ENCODE measurements around the gene HPGD.

- no peak for TF ChIP-seq NFIC (IDR thresholded peaks at IDR 0.05)
- TF ChIP-seq TAF1 (IDR thresholded peaks at IDR 0.05; ENCODE audit: low read depth) = no peak
These were observed 46.8 kb downstream of the HPGD start for GRCh38 chr4:174475528-174475927.
